Measurements from ENCODE around the gene STX16. TPM values are rescaled to one million over a fixed set of nuclear protein-coding genes. Genes with fewer than 3 reads are reported as not detected.
A peak's percentile ranks its signal among the peaks of the same experiment; 100 is the strongest.

The STX16 gene
- total and polyA plus RNA-seq, 5 donors from 2014 or later: 22.8 to 190 (median 27.0) TPM

- H3K4me3 Mint-ChIP-seq: peak overlapping the region; percentile 50 to 78 (median 69)
Observed at GRCh38 chr20:58634521-58635278, 16.4 kb upstream of the STX16 start.

GRCh38 chr20:58635279-58635665 is 15.8 kb upstream of the STX16 start:
- no peaks in the 10 kb centered on the region for H3K36me3 Mint-ChIP-seq
- peak overlapping the region in 1 of 3 donors; percentile 84 for H3K27ac Mint-ChIP-seq
- peaks cover 11% of the 10 kb centered on the region for H3K4me1 ChIP-seq (ENCODE audit: control insufficient read depth, insufficient read depth, low read length, poor library complexity, severe bottlenecking)
- no peak for DNase-seq
- no peaks in the 10 kb centered on the region for H3K9me3 Mint-ChIP-seq
- H3K4me3 ChIP-seq (ENCODE audit: low read depth, low read length): no peak overlapping the region
- ATAC-seq (ENCODE audit: low read depth in 2 of 2): no peak
- no peaks in the 10 kb centered on the region for H3K36me3 ChIP-seq (ENCODE audit: control insufficient read depth, insufficient read depth, low read length)
- peaks cover 2% of the 10 kb centered on the region for H3K27me3 ChIP-seq (ENCODE audit: control insufficient read depth, insufficient read depth, low read length)
- H3K27me3 Mint-ChIP-seq: peaks cover 4% of the 10 kb centered on the region
- peaks cover 0 to 24% (median 14%) of the 10 kb centered on the region in 4 donors for H3K4me1 Mint-ChIP-seq
- no peak overlapping the region for H3K27ac ChIP-seq (ENCODE audit: insufficient read depth, low read length, poor library complexity, severe bottlenecking)
- H3K4me3 Mint-ChIP-seq: peak overlapping the region in 1 of 4 donors; percentile 78
- no peaks in the 10 kb centered on the region for H3K9me3 ChIP-seq (ENCODE audit: control insufficient read depth in 2 of 2, low read length in 2 of 2)

More at GRCh38 chr20:58634521-58635278, 16.4 kb upstream of the STX16 start:
- DNase-seq (peak in 2 of 3 donors; percentile 35 to 63), ATAC-seq (ENCODE audit: low read depth in 2 of 2) (peak in 1 of 2 donors; percentile 71)
- H3K4me3 ChIP-seq (ENCODE audit: low read depth, low read length): peak overlapping the region; percentile 64
- peaks cover 11% of the 10 kb centered on the region for H3K4me1 ChIP-seq (ENCODE audit: control insufficient read depth, insufficient read depth, low read length, poor library complexity, severe bottlenecking)
- no peaks in the 10 kb centered on the region for H3K9me3 ChIP-seq (ENCODE audit: control insufficient read depth in 2 of 2, low read length in 2 of 2)
- no peaks in the 10 kb centered on the region for H3K27me3 Mint-ChIP-seq
- H3K9me3 Mint-ChIP-seq: no peaks in the 10 kb centered on the region
- peaks cover 0 to 24% (median 14%) of the 10 kb centered on the region in 4 donors for H3K4me1 Mint-ChIP-seq
- peaks cover 2% of the 10 kb centered on the region for H3K27me3 ChIP-seq (ENCODE audit: control insufficient read depth, insufficient read depth, low read length)
- H3K36me3 ChIP-seq (ENCODE audit: control insufficient read depth, insufficient read depth, low read length): no peaks in the 10 kb centered on the region
- H3K27ac ChIP-seq (ENCODE audit: insufficient read depth, low read length, poor library complexity, severe bottlenecking): peak overlapping the region; percentile 30
- H3K36me3 Mint-ChIP-seq: no peaks in the 10 kb centered on the region
- peak overlapping the region; percentile 78 to 84 (median 81) for H3K27ac Mint-ChIP-seq

GRCh38 chr20:58636396-58636982 is 14.6 kb upstream of the STX16 start:
- no peaks in the 10 kb centered on the region for H3K9me3 ChIP-seq (ENCODE audit: control insufficient read depth in 2 of 2, low read length in 2 of 2)
- H3K36me3 ChIP-seq (ENCODE audit: control insufficient read depth, insufficient read depth, low read length): no peaks in the 10 kb centered on the region
- H3K9me3 Mint-ChIP-seq: no peaks in the 10 kb centered on the region
- DNase-seq: no peak
- H3K4me1 Mint-ChIP-seq: peaks cover 0 to 25% (median 14%) of the 10 kb centered on the region in 4 donors
- H3K27ac ChIP-seq (ENCODE audit: insufficient read depth, low read length, poor library complexity, severe bottlenecking): no peak overlapping the region
- peaks cover 6% of the 10 kb centered on the region for H3K27me3 Mint-ChIP-seq
- no peaks in the 10 kb centered on the region for H3K36me3 Mint-ChIP-seq
- ATAC-seq (ENCODE audit: low read depth in 2 of 2): no peak
- no peak overlapping the region for H3K4me3 ChIP-seq (ENCODE audit: low read depth, low read length)
- H3K27ac Mint-ChIP-seq: peak overlapping the region in 1 of 3 donors; percentile 32
- peaks cover 11% of the 10 kb centered on the region for H3K4me1 ChIP-seq (ENCODE audit: control insufficient read depth, insufficient read depth, low read length, poor library complexity, severe bottlenecking)
- peak overlapping the region in 1 of 4 donors; percentile 43 for H3K4me3 Mint-ChIP-seq
- H3K27me3 ChIP-seq (ENCODE audit: control insufficient read depth, insufficient read depth, low read length): peaks cover 5% of the 10 kb centered on the region

- peaks cover 0 to 25% (median 14%) of the 10 kb centered on the region in 4 donors for H3K4me1 Mint-ChIP-seq
- DNase-seq (no peak), ATAC-seq (ENCODE audit: low read depth in 2 of 2) (no peak)
- H3K27me3 Mint-ChIP-seq: peaks cover 6% of the 10 kb centered on the region
- H3K4me1 ChIP-seq (ENCODE audit: control insufficient read depth, insufficient read depth, low read length, poor library complexity, severe bottlenecking): peaks cover 11% of the 10 kb centered on the region
- H3K4me3 ChIP-seq (ENCODE audit: low read depth, low read length): no peak overlapping the region
- no peaks in the 10 kb centered on the region for H3K9me3 Mint-ChIP-seq
- no peaks in the 10 kb centered on the region for H3K9me3 ChIP-seq (ENCODE audit: control insufficient read depth in 2 of 2, low read length in 2 of 2)
- H3K27ac ChIP-seq (ENCODE audit: insufficient read depth, low read length, poor library complexity, severe bottlenecking): no peak overlapping the region
- H3K36me3 Mint-ChIP-seq: no peaks in the 10 kb centered on the region
- H3K4me3 Mint-ChIP-seq: no peak overlapping the region
- peak overlapping the region in 1 of 3 donors; percentile 32 for H3K27ac Mint-ChIP-seq
- H3K36me3 ChIP-seq (ENCODE audit: control insufficient read depth, insufficient read depth, low read length): no peaks in the 10 kb centered on the region
- H3K27me3 ChIP-seq (ENCODE audit: control insufficient read depth, insufficient read depth, low read length): peaks cover 5% of the 10 kb centered on the region
Observed at GRCh38 chr20:58636983-58637421, 14.1 kb upstream of the STX16 start.

DNA sequence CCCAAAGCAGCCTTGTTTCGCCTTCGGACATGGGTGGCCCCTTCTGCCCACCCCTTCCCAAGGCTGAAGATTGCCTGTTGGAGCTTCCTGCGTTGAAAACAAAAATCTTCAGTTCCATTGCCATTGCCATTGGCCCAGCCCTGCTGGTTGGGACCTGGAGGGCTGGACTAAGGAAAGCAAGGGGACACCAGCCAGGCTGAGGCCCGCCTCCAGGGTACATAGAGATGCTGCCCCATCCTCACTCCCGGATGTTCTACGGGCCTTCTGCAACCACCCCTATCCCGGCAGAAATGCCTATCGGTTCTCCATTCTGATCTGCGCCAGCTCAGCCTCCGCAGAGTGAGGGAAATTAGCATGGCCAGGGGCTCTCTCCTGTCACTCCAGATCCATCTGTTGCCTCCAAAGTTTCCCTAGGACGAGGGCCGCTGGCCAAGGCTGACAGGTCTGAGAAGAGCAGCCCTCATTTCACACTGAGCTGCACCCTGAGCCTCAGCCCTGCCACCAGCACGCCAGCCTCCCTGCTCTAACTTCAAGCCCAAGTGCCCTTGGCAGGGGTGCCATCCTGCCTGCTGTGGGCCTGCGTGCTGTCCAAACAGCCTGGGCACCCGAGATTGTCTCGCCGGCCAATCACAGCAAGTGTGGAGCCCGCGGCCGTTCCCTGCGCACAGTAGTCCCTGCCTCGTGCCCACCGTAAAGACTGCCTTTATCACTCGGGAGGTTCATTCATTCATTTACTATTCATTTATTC is 13.4 kb upstream of the STX16 start:
- ATAC-seq (ENCODE audit: low read depth in 2 of 2): no peak
- H3K4me1 Mint-ChIP-seq: peaks cover 0 to 25% (median 13%) of the 10 kb centered on the region in 4 donors
- no peaks in the 10 kb centered on the region for H3K9me3 Mint-ChIP-seq
- H3K27ac Mint-ChIP-seq: no peak overlapping the region
- Histone ChIP-seq H3K36me3 (ENCODE audit: control insufficient read depth, insufficient read depth, low read length) (no peaks in the 10 kb centered on the region), H3K9me3 (ENCODE audit: control insufficient read depth in 2 of 2, low read length in 2 of 2) (no peaks in the 10 kb centered on the region), H3K4me3 (ENCODE audit: low read depth, low read length) (no peak overlapping the region), H3K4me1 (ENCODE audit: control insufficient read depth, insufficient read depth, low read length, poor library complexity, severe bottlenecking) (peaks cover 11% of the 10 kb centered on the region), H3K27me3 (ENCODE audit: control insufficient read depth, insufficient read depth, low read length) (peaks cover 5% of the 10 kb centered on the region), H3K27ac (ENCODE audit: insufficient read depth, low read length, poor library complexity, severe bottlenecking) (no peak overlapping the region)
- DNase-seq: no peak
- no peak overlapping the region for H3K4me3 Mint-ChIP-seq
- H3K36me3 Mint-ChIP-seq: no peaks in the 10 kb centered on the region
- H3K27me3 Mint-ChIP-seq: peaks cover 6% of the 10 kb centered on the region

GRCh38 chr20:58638467-58639181 is 12.5 kb upstream of the STX16 start:
- H3K36me3 ChIP-seq (ENCODE audit: control insufficient read depth, insufficient read depth, low read length): no peaks in the 10 kb centered on the region
- DNase-seq (no peak), ATAC-seq (ENCODE audit: low read depth in 2 of 2) (no peak)
- Mint-ChIP-seq H3K9me3 (no peaks in the 10 kb centered on the region), H3K4me3 (no peak overlapping the region), H3K36me3 (no peaks in the 10 kb centered on the region), H3K27me3 (peaks cover 6% of the 10 kb centered on the region), H3K27ac (peak overlapping the region in 2 of 3 donors; percentile 40 to 70), H3K4me1 (peaks cover 0 to 21% (median 10%) of the 10 kb centered on the region in 4 donors)
- H3K27ac ChIP-seq (ENCODE audit: insufficient read depth, low read length, poor library complexity, severe bottlenecking): no peak overlapping the region
- no peak overlapping the region for H3K4me3 ChIP-seq (ENCODE audit: low read depth, low read length)
- peaks cover 5% of the 10 kb centered on the region for H3K27me3 ChIP-seq (ENCODE audit: control insufficient read depth, insufficient read depth, low read length)
- H3K9me3 ChIP-seq (ENCODE audit: control insufficient read depth in 2 of 2, low read length in 2 of 2): no peaks in the 10 kb centered on the region
- peaks cover 11% of the 10 kb centered on the region for H3K4me1 ChIP-seq (ENCODE audit: control insufficient read depth, insufficient read depth, low read length, poor library complexity, severe bottlenecking)

Measured in CD4-positive, CD25-positive, alpha-beta regulatory T cell (primary cell).